DMS153 (cell line): ENCODE data around the gene TMPRSS9.

Experiments
- DNase-seq: peaks from one replicate; lab custom pipeline; 2025; lab: John Stamatoyannopoulos, UW

Gene TMPRSS9

GRCh38 chr19:2361246-2362045, 1.4 kb downstream of the TMPRSS9 start:
- DNase-seq, result no peak

GRCh38 chr19:2362046-2362969, 2.2 kb downstream of the TMPRSS9 start:
- no peak for DNase-seq

- no peak for DNase-seq
These were observed 2.9 kb downstream of the TMPRSS9 start for GRCh38 chr19:2362970-2363300.

GRCh38 chr19:2363419-2363818, 3.4 kb downstream of the TMPRSS9 start:
- no peak for DNase-seq

- DNase-seq, result no peak
These were observed 5.3 kb downstream of the TMPRSS9 start for GRCh38 chr19:2365201-2365970.

- no peak for DNase-seq
These were observed 11.6 kb downstream of the TMPRSS9 start for GRCh38 chr19:2371656-2372055.

GRCh38 chr19:2372076-2372612, 12.1 kb downstream of the TMPRSS9 start:
- DNase-seq, result no peak

- no peak for DNase-seq
These were observed 14.7 kb downstream of the TMPRSS9 start for GRCh38 chr19:2374808-2375207.

GRCh38 chr19:2375353-2376121, 15.5 kb downstream of the TMPRSS9 start:
- DNase-seq, result no peak

- DNase-seq, result peak; percentile 13
These were observed 16.9 kb downstream of the TMPRSS9 start for GRCh38 chr19:2376784-2377519.

GRCh38 chr19:2380567-2380966, 20.5 kb downstream of the TMPRSS9 start:
- no peak for DNase-seq

- DNase-seq, result no peak
These were observed 21.2 kb downstream of the TMPRSS9 start for GRCh38 chr19:2381148-2381820.

GRCh38 chr19:2382530-2383222, 22.6 kb downstream of the TMPRSS9 start:
- DNase-seq, result no peak

GRCh38 chr19:2385053-2385721, 25.1 kb downstream of the TMPRSS9 start:
- peak; percentile 91 for DNase-seq

- DNase-seq, result no peak
These were observed 27.6 kb downstream of the TMPRSS9 start for GRCh38 chr19:2387367-2388288.

GRCh38 chr19:2389594-2389993, 29.5 kb downstream of the TMPRSS9 start:
- no peak for DNase-seq

- DNase-seq, result peak; percentile 37
These were observed 31.2 kb downstream of the TMPRSS9 start for GRCh38 chr19:2391118-2391725.
